HG03565 (cell line): Measurements from ENCODE around the gene F11R.
"Not testable (repeated sequence)": the region's sequence is repeated elsewhere in the genome, so short reads cannot be mapped to it uniquely, and the experiment has no call there.

ENCODE experiments used
- ATAC-seq: cut with Tn5 transposase; IDR thresholded peaks from one replicate; pipeline ENCODE4 v1.9.1; 2021; ENCODE audit warnings: mild to moderate bottlenecking, moderate library complexity; ENCODE audit not compliant: unreplicated experiment

The F11R gene

DNA sequence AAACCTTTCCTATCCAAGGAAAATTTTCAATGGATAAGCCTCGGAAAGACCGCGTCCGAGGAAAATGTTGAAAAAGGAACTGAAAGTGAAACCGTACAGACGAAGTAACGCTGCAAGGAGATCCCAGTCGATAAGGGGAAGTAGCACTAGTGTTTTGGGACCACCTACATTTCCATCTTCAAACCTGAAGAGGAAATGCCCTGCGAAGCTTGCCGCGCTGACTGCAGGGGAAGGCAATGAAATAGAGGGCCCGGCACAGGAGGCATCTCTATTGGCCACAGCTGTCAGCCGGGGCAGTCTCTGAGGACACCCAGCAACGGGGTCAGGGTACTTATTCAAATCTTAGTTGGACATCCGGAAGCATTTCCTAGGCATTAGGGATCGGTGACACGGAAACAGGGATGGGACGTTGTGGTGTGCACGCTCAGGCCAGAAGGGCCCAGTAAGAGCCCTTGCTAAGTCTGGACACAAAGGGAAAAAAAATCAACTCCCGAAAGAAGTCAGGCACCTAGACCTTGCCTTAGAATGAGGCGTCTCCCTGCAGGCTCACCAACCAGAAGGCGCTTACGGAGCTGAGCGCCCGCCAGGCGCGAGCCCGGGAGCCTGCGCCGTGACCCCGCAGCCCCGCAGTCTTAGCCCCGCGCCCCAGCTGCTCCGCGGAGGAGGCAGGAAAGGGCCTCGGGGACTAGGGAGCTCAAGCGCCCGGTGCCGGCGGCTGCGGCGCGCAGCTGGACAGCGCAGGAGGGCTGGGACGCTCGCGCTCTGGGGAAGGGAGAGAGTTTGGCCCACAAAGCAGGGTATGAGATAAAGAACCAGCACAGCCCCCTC is 24.2 kb upstream of the F11R start:
- peak; percentile 27 for ATAC-seq

GRCh38 chr1:161044535-161044907 is 23.6 kb upstream of the F11R start:
- no peak for ATAC-seq

DNA sequence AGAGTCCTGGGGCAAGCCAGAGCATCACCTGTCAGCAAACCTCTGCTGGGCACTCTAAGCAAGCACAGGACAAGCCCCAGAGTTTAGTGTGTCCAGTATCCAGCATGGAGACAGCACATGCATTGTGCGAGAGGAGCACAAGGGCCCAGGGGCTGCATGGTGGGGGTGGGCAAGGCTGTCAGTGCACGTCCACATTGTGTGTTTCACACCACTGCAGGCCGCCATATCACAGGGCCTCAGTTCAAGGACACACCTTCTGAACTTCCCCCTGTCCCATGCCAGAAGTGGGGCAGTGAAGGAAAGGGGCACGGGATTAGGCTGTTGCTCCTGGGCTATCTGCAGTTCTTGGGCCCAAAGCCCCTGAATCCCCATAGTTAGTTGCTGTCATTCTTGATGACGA is 18.6 kb upstream of the F11R start:
- no peak for ATAC-seq

DNA sequence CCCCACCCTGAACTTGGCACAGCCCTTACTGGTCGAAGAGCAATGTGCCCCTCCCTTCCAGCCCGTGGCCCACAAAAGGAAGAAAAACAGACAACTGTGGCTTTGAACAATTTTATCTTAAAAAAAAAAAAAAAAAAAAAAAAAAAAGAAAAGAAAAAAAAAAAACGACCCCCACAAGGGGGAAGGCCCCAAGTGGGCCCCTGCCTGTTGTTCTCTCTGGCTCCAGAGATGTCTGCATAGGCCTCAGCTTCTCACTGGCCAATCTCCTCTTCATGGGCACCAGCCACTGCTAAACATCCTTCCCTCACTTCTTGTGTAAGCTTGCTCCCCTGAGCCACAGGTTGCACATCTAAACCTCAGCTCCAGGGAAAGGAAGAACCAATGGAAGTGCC is 18.2 kb upstream of the F11R start:
- ATAC-seq: no peak

DNA sequence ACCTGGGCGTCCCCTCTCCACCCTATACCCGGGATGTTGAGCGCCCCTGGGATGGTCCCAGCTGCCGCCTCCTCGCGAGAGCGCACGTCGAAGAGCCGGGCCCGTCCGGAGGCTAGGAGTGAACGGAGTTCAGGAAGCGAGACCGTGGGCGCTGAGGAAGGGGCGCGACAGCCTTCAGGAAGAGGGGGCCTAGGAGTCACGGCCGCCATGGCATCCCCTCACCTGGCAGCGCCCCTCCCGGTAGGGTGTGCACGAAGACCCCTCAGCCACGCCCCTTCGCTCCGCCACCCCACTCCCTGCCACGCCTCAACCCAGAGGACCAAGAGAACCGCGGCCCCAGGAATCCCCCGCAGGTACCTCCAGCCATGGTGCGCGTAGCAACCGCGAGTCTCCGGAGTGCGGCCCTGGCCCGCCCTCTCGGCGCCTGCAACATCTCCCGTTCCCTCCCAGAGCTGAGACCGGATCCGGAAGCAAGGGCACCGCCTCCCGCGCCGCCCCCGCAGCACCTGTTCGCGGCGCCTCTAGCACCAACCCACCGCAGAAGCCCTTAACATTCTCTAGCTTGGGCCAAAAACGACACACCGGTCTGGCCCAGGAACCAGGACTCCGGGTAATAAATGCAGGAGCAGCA is 17.7 kb upstream of the F11R start, which contains the start of gene TSTD1:
TSTD1 (minus strand) TSS at position 442 of the 631 bp plus-strand sequence; CDS start at position 367, 75 bp downstream.
- peak; percentile 67 for ATAC-seq

GRCh38 chr1:161037661-161038522 is 16.9 kb upstream of the F11R start:
- no peak for ATAC-seq

- no peak for ATAC-seq
Measured at GRCh38 chr1:161033751-161034150, 12.8 kb upstream of the F11R start.

- no peak for ATAC-seq
Measured at GRCh38 chr1:161032409-161032808, 11.5 kb upstream of the F11R start.

- no peak for ATAC-seq
Measured at GRCh38 chr1:161031874-161032273, 10.9 kb upstream of the F11R start.

DNA sequence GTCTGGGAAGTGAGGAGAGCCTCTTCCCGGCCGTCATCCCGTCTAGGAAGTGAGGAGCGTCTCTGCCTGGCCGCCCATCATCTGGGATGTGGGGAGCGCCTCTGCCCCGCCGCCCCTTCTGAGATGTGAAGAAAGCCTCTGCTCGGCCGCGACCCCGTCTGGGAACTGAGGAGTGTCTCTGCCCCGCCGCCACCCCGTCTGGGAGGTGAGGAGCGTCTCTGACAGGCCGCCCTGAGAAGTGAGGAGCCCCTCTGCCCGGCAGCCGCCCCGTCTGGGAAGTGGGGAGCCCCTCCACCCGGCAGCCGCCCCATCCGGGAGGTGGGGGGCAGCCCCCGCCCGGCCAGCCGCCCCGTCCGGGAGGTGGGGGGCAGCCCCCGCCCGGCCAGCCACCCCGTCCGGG is 8.5 kb upstream of the F11R start:
- ATAC-seq: not testable (repeated sequence)

DNA sequence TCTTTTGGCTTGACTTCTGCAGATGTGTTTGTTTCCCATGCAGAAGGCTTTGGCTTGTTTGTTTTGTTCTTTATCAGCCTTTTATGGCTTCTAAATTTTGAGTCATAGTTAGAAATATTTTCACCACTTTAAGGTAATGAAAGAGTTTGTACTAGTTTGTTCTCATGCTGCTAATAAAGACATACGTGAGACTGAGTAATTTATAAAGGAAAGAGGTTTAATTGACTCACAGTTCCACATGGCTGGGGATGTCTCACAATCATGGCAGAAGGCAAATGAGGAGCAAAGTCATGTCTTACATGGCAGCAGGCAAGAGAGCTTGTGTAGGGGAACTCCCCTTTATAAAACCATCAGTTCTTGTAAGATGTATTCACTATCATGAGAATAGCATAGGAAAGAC is 6.0 kb upstream of the F11R start:
- not testable (repeated sequence) for ATAC-seq

GRCh38 chr1:161022432-161022831 is 1.5 kb upstream of the F11R start:
- not testable (repeated sequence) for ATAC-seq

DNA sequence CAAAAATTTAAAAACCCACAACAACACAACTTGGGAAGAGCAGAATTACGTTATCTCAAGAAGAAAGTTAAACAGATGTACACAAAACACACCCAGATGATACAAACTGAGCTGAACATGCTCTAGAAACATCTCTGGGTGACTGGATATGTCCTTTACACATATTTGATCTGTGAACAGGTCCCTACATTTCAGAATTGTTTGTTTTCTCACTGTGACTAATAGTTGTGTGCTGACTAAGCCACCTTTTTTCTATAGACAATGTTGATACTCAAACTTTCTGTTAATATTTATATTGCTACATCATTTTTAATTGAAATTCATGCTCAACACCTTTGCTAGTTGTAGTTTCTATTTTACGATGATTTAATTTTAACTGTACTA is 1.0 kb upstream of the F11R start:
- no peak for ATAC-seq

DNA sequence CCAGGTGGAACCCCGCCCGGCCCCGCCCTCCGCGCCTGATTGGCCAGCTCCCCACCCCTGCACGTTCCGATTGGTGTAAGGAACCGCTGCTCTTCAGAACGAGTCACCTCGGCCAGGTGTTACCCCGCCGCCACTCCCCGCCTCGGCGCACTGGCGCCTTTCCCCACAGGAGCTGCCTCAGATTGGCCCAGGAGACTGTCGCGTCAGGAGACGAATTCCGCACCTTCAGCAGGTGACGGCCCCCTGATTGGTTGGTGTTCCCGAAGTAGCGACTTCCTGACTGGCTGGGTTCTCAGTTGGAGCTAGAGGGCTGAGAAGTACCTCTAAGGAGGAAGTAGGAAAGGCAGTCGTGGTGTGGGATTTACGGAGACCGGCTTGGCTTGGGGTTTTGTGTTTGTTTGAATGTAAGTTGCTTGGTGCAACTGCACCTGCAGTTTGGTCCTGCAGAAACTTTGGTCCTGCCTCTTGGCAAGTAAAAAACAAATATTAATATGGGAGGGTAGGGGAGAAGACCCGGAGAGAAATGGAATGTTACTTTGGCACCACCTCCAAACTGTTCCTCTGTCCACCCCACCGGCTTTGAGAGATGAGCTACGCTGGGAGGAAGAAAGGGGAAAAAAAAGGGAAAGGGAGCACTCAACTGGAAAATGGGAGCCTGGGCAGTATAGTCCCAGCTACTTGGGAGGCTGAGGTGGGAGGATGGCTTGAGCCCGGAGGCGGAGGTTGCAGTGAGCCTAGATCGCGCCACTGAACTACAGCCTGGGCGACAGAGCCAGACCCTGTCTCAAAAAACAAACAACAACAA is 415 bp upstream of the F11R start:
- ATAC-seq: peak; percentile 76

DNA sequence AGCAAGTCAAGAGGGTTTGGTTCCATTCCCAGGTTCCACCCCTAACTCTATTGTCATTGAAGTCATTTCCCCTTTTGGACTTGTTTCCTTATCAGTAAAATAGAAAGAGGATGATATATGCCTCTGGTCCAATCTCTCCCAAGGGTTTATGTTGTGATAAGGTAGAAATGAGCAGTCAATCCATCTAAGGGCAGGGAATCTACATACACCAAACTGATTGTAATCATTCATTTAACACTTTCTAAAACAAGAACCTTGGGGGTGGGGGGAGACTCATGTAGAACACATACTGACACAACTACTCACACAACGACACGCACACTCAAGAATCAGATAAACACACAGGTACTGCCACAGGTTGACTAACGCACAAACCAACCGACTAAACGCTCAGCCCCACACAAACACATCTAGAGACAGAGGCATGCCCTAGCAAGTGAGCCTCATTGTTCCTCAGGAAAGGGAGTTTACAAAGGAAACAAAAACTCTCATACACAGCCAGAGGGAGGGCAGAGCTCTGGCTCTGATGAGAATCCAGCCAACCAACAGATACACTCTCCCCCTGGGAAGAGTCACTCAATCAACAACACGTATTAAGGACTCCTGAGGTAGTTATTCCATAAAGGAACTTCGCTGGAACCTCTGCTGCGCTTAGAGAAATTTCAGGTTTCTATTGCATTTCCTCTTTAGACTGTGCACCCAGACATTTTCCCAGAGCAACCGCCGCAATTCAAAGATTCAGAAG is 1.0 kb downstream of the F11R start:
- ATAC-seq: no peak

GRCh38 chr1:161019111-161019660 is 1.8 kb downstream of the F11R start:
- not testable (repeated sequence) for ATAC-seq

DNA sequence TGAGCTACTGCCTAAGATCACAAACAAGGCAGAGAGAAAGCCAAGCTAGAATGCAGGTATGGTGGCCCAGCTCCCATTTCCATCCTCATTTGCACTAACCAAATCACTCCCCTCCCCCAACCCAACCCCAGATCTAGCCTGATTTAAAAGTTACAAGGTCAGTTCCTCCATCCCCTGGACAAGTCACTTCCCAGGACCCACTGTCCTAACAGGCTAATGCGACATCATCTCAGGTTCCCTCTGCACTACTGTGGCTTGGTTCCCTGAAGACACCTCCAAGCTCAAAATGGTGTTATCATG is 2.4 kb downstream of the F11R start:
- no peak for ATAC-seq

- no peak for ATAC-seq
Measured at GRCh38 chr1:161017756-161018630, 3.0 kb downstream of the F11R start.

- ATAC-seq: not testable (repeated sequence)
Measured at GRCh38 chr1:161017181-161017580, 3.8 kb downstream of the F11R start.
